ENCODE results near the gene SMAD1. TPM values are rescaled to one million over a fixed set of nuclear protein-coding genes. Genes with fewer than 3 reads are reported as not detected.
A peak's percentile ranks its signal among the peaks of the same experiment; 100 is the strongest.
"Not testable (repeated sequence)": the region's sequence is repeated elsewhere in the genome, so short reads cannot be mapped to it uniquely, and the experiment has no call there.

SMAD1 gene
- total RNA-seq, 1 donor from 2014 or later, result 264 TPM

DNA sequence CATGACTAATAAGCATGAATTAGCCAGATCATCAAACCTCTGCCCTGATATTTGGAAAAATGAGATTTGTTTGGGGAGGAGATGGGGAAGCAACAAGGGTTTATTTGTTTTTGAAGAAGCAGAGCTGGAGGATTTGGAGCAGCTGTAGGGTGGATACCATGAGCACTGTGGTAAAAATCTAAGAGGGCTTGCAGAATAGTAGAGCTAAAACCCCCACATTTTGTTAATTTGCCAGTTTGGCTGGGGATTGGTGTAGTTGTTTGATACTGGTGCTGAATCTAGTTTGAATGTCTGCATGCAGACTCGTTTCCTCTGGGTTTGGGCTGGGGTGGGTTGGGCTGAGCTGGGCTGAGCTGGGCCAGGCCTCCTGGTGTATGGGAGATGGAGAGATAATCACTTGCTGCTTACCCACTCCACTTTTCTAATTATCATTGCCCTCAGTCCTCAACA lies 43.7 kb downstream of the SMAD1 start:
- DNase-seq (ENCODE audit: extremely low read depth, low read depth, low spot score), result no peak

- DNase-seq (ENCODE audit: extremely low read depth, low read depth, low spot score), result no peak
These were observed 46.1 kb downstream of the SMAD1 start for GRCh38 chr4:145527773-145528172.

- DNase-seq (ENCODE audit: extremely low read depth, low read depth, low spot score), result no peak
These were observed 46.9 kb downstream of the SMAD1 start for GRCh38 chr4:145528601-145529000.

DNA sequence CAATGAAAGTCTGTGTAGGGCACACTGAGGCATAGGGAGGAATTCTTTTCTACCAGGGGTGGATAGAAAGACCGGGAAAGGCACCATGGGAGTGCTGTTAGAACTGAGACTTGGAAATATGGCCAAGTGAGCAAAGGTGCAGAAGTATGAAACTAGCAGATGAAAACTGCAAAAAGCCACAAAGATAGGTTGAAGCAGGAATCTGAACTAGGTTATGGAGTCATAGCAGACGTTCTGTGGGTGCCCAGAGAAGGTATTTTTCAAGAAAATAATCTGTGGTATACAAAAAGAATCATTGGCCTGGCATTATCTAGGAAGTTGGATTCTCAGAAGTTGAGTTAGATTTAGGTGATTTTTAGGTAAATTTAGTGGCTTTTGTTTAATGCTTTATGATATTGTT lies 48.5 kb downstream of the SMAD1 start:
- DNase-seq (ENCODE audit: extremely low read depth, low read depth, low spot score), result no peak

- DNase-seq (ENCODE audit: extremely low read depth, low read depth, low spot score), result no peak
These were observed 49.0 kb downstream of the SMAD1 start for GRCh38 chr4:145530662-145531061.

DNA sequence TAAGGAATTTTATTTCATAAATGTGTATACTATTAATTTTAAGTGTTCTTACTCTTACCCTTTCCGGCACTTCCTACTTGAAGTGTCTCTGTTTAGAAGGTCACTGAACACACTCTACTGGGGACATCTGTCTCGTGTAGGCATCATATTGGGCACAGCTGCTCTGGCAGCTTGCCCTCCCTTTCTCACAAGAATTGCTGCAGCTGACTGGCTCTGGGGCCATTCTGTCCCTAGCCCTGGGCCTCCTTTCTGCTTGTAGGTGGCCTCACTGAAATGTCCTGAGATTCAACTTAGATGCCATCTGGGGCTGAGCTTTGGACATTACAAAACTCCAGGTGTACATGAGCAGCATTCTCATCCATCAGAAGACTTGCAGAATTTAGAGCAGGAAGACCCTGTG lies 49.6 kb downstream of the SMAD1 start:
- DNase-seq (ENCODE audit: extremely low read depth, low read depth, low spot score), result no peak

- DNase-seq (ENCODE audit: extremely low read depth, low read depth, low spot score), result no peak
These were observed 50.2 kb downstream of the SMAD1 start for GRCh38 chr4:145531859-145532258.

DNA sequence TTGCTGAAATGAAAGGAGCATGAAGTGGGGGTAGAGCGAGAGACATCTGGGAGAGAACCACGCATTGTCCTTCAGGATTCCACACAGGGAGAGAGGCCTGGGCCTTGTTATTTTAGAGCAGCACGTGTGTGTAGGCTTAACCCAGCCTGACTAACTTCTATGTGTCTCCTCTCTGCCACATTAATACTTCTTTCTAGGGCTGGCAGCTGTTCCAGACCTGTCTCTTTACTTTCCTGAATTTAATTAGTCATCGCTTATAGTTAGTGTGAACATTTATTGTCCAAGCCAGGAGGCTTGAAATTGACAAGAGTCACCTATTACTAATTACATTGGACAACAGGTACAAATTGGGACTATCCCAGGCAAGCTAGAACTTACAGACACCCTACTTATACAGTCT lies 51.3 kb downstream of the SMAD1 start:
- no peak for DNase-seq (ENCODE audit: extremely low read depth, low read depth, low spot score)

GRCh38 chr4:145533415-145533814 lies 51.8 kb downstream of the SMAD1 start:
- not testable (repeated sequence) for DNase-seq (ENCODE audit: extremely low read depth, low read depth, low spot score)

DNA sequence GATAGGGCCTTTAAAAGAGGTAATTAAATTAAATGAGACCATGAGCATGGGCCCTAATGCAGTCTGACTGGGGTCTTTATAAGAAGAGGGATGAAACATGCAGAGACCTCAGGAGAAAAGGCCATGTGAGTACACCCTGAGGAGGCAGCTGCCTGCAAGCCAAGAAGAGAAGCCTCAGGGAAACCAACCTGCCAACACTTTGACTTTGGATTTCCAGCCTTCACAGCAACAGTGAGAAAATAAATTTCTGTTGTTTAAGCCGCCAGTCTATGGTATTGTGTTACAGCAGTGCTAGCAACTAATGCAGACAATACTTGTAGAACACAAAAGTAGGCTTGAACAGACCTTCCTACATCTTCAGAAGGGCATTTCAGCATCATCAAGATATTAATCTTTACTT lies 52.3 kb downstream of the SMAD1 start:
- DNase-seq (ENCODE audit: extremely low read depth, low read depth, low spot score), result no peak

GRCh38 chr4:145535202-145535601 lies 53.5 kb downstream of the SMAD1 start:
- no peak for DNase-seq (ENCODE audit: extremely low read depth, low read depth, low spot score)

- DNase-seq (ENCODE audit: extremely low read depth, low read depth, low spot score), result no peak
These were observed 54.4 kb downstream of the SMAD1 start for GRCh38 chr4:145536044-145536443.

DNA sequence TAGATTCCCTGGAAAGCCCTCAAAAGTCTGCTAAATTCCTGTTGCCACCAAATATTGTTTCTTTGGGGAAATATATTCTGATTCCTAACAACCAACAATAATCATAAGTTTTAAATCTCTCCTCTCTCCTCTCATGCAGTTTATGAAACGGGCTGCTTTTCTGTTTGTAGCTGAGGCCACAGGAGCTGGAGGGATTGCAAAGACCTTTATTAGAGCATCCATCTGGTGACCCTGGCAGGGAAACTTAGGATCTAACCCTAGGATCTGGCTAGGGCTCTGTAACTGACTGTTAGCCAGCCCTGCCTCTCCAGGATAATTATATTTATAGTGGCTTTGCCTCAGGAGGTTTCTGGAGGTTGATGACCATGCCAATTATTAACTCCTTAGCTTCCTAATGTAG lies 56.9 kb downstream of the SMAD1 start:
- DNase-seq (ENCODE audit: extremely low read depth, low read depth, low spot score), result no peak

DNA sequence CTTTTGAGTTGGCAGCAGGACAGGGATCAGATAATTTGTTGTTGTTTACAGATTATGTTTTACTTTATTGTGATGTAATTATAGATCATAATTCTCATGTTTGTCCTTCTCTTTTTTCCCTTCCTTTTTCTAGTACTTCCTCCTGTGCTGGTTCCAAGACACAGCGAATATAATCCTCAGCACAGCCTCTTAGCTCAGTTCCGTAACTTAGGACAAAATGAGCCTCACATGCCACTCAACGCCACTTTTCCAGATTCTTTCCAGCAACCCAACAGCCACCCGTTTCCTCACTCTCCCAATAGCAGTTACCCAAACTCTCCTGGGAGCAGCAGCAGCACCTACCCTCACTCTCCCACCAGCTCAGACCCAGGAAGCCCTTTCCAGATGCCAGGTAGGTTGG lies 58.0 kb downstream of the SMAD1 start:
- no peak for DNase-seq (ENCODE audit: extremely low read depth, low read depth, low spot score)

DNA sequence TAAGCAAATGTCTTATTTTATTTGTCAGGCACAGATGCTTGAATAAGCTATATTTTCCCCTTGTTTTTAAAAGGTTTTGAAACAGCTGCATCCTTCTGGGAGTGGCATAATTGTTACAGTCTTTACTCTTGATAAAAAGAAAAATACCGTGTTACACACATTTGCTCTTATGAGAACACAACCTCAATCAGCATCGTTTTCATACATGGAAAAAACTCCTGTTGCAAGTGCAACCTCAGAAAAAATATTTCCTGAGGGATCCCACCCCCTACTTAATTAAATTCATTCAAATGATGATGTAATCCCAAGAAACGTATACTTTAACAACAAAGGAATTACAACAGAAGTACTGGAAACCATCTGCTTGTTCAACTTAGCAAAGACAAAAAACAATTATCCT lies 58.6 kb downstream of the SMAD1 start:
- DNase-seq (ENCODE audit: extremely low read depth, low read depth, low spot score), result no peak

GRCh38 chr4:145541346-145541745 lies 59.7 kb downstream of the SMAD1 start:
- DNase-seq (ENCODE audit: extremely low read depth, low read depth, low spot score), result no peak

GRCh38 chr4:145545031-145545430 lies 63.4 kb downstream of the SMAD1 start:
- no peak for DNase-seq (ENCODE audit: extremely low read depth, low read depth, low spot score)

- DNase-seq (ENCODE audit: extremely low read depth, low read depth, low spot score), result peak; percentile 97
These were observed 64.0 kb downstream of the SMAD1 start for GRCh38 chr4:145545538-145546174.

GRCh38 chr4:145546175-145546915 lies 64.7 kb downstream of the SMAD1 start:
- no peak for DNase-seq (ENCODE audit: extremely low read depth, low read depth, low spot score)

GRCh38 chr4:145551660-145552059 lies 70.0 kb downstream of the SMAD1 start:
- no peak for DNase-seq (ENCODE audit: extremely low read depth, low read depth, low spot score)

DNA sequence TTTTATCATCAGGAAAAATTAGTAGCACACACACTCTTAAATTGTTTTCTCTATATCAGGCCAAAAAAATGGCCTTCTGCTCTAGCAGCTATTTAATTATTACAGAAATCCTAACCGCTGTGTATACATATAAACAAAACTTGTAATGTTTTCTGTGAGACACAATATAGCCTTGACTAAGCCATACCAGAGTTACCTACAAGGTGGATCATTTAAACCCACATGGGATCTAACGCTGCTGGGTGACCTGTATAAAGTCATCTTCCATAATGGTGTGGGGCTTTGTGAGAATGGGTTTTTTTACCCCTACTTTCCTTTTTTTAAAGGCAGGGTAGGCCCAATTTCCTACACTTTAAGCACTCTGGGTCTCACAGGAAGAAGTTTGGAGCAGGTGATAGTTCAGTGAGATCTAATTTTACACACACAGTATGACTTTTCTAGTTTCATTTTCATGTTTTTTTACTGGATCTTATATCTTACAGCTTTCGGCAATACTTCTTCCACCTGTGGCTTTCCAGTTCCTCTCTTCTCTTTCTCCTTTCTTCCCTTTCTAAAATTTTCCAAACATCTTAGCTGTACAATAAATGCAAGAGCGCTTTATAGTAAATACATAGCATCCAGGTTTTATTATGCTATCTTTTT lies 70.6 kb downstream of the SMAD1 start:
- DNase-seq (ENCODE audit: extremely low read depth, low read depth, low spot score), result no peak

- DNase-seq (ENCODE audit: extremely low read depth, low read depth, low spot score), result no peak
These were observed 71.7 kb downstream of the SMAD1 start for GRCh38 chr4:145553375-145553774.
